ENCODE results near the gene SHISAL1.

Gene SHISAL1

GRCh38 chr22:44287741-44288140 is 25.0 kb downstream of the SHISAL1 start:
- Histone ChIP-seq H3K9me2 (replicated peaks; ENCODE audit: insufficient read depth, low read length) (no peaks in the 10 kb centered on the region), H3K9me3 (replicated peaks; ENCODE audit: insufficient read depth, low read length) (no peaks in the 10 kb centered on the region), H3K36me3 (replicated peaks; ENCODE audit: insufficient read depth, low read length) (no peaks in the 10 kb centered on the region), H3K27me3 (replicated peaks; ENCODE audit: insufficient read depth, low read length) (peaks cover 100% of the 10 kb centered on the region), H3K9ac (ENCODE audit: low read length) (no peak overlapping the region), H3K79me2 (ENCODE audit: low read length) (no peaks in the 10 kb centered on the region), H3K4me2 (ENCODE audit: low read depth, low read length) (no peak overlapping the region), H3K4me1 (ENCODE audit: low read length) (no peaks in the 10 kb centered on the region), H4K20me1 (ENCODE audit: insufficient read depth, low read length) (no peaks in the 10 kb centered on the region), H3K4me3 (ENCODE audit: low read length) (no peak overlapping the region), H3F3A (ENCODE audit: insufficient read depth, low read length) (no peaks in the 10 kb centered on the region), H3K27ac (ENCODE audit: low read length) (no peak overlapping the region), H2AFZ (ENCODE audit: low read length) (no peak overlapping the region)
- TF ChIP-seq CTCF (IDR thresholded peaks at IDR 0.05; ENCODE audit: low read length) (no peak), EZH2phosphoT487 (IDR thresholded peaks at IDR 0.05; ENCODE audit: low read length) (no peak), EZH2 (optimal IDR thresholded peaks at IDR 0.05; ENCODE audit: low read depth, low read length) (no peak)
- no peak for DNase-seq

GRCh38 chr22:44287121-44287693 is 25.5 kb downstream of the SHISAL1 start:
- Histone ChIP-seq H3F3A (ENCODE audit: insufficient read depth, low read length) (no peaks in the 10 kb centered on the region), H3K36me3 (replicated peaks; ENCODE audit: insufficient read depth, low read length) (no peaks in the 10 kb centered on the region), H4K20me1 (ENCODE audit: insufficient read depth, low read length) (no peaks in the 10 kb centered on the region), H3K4me3 (ENCODE audit: low read length) (no peak overlapping the region), H3K9me3 (replicated peaks; ENCODE audit: insufficient read depth, low read length) (no peaks in the 10 kb centered on the region), H3K4me1 (ENCODE audit: low read length) (no peaks in the 10 kb centered on the region), H2AFZ (ENCODE audit: low read length) (no peak overlapping the region), H3K4me2 (ENCODE audit: low read depth, low read length) (no peak overlapping the region), H3K9me2 (replicated peaks; ENCODE audit: insufficient read depth, low read length) (no peaks in the 10 kb centered on the region), H3K9ac (ENCODE audit: low read length) (no peak overlapping the region), H3K79me2 (ENCODE audit: low read length) (no peaks in the 10 kb centered on the region), H3K27ac (ENCODE audit: low read length) (no peak overlapping the region), H3K27me3 (replicated peaks; ENCODE audit: insufficient read depth, low read length) (peaks cover 100% of the 10 kb centered on the region)
- TF ChIP-seq EZH2phosphoT487 (IDR thresholded peaks at IDR 0.05; ENCODE audit: low read length) (no peak), CTCF (IDR thresholded peaks at IDR 0.05; ENCODE audit: low read length) (no peak), EZH2 (optimal IDR thresholded peaks at IDR 0.05; ENCODE audit: low read depth, low read length) (no peak)
- DNase-seq, result no peak

GRCh38 chr22:44286646-44287045 is 26.1 kb downstream of the SHISAL1 start:
- DNase-seq, result no peak
- no peak overlapping the region for H3K9ac ChIP-seq (ENCODE audit: low read length)
- no peaks in the 10 kb centered on the region for H3K36me3 ChIP-seq (replicated peaks; ENCODE audit: insufficient read depth, low read length)
- no peak overlapping the region for H3K4me2 ChIP-seq (ENCODE audit: low read depth, low read length)
- no peaks in the 10 kb centered on the region for H3F3A ChIP-seq (ENCODE audit: insufficient read depth, low read length)
- H3K27ac ChIP-seq (ENCODE audit: low read length), result no peak overlapping the region
- H2AFZ ChIP-seq (ENCODE audit: low read length), result no peak overlapping the region
- H3K27me3 ChIP-seq (replicated peaks; ENCODE audit: insufficient read depth, low read length), result peaks cover 100% of the 10 kb centered on the region
- H3K79me2 ChIP-seq (ENCODE audit: low read length), result no peaks in the 10 kb centered on the region
- no peaks in the 10 kb centered on the region for H3K4me1 ChIP-seq (ENCODE audit: low read length)
- H3K4me3 ChIP-seq (ENCODE audit: low read length), result no peak overlapping the region
- H3K9me2 ChIP-seq (replicated peaks; ENCODE audit: insufficient read depth, low read length), result no peaks in the 10 kb centered on the region
- TF ChIP-seq EZH2 (optimal IDR thresholded peaks at IDR 0.05; ENCODE audit: low read depth, low read length), result no peak
- TF ChIP-seq EZH2phosphoT487 (IDR thresholded peaks at IDR 0.05; ENCODE audit: low read length), result no peak
- no peak for TF ChIP-seq CTCF (IDR thresholded peaks at IDR 0.05; ENCODE audit: low read length)
- H3K9me3 ChIP-seq (replicated peaks; ENCODE audit: insufficient read depth, low read length), result no peaks in the 10 kb centered on the region
- H4K20me1 ChIP-seq (ENCODE audit: insufficient read depth, low read length), result no peaks in the 10 kb centered on the region
